RKO (cell line): ENCODE measurements around the gene DCUN1D5.

Source experiments
- DNase-seq: peaks from one replicate; pipeline ENCODE4 v3.0.0-alpha.2; 2016; ENCODE audit warnings: low spot score

DCUN1D5 gene

GRCh38 chr11:103091801-103092524, at the start of gene DCUN1D5:
TSS of gene DCUN1D5 (minus strand) at chr11:103092160. CDS start at chr11:103091872, 288 bp downstream.
- peak; percentile 95 for DNase-seq

- no peak for DNase-seq
Measured at GRCh38 chr11:103125462-103125861, 33.5 kb upstream of the DCUN1D5 start.

DNA sequence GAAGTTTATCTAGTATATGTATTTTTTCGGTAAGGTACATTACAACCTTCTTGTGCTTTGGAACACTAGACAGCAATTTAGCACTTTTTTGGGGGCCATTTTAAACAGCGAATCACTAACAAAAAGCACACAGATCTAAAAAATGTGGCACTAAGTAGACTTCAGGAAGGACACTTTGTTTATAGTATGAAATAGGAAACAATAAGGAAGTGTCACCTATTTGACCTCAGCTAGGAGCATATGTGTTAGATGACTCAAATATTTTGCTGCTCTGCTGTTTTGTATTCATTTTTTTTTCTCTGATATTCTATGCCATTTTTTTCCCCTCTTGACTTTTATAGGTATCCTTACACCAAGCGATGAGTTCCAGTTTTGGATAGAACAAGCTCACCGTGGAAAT, 22.9 kb upstream of the DCUN1D5 start:
- DNase-seq = no peak

DNA sequence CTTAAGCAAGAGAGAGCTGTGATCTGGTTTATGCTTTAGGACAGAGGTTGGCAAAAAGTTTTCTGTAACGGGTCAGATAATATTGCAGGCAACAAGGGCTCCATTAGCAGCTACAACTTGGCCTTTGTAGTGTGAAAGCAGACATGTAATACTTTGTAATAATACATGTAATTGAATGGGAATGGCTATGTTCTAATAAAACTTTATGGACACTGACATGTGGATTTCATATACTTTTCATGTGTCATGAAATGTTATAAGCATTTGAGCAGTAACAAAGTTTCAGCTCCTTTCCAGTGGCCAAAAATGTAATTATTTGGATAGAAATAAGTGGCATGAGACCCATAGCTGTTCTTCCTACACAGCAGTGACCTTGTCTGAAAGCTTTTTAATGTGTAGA, 20.4 kb upstream of the DCUN1D5 start:
- DNase-seq = peak; percentile 37

GRCh38 chr11:103111400-103111799, 19.4 kb upstream of the DCUN1D5 start:
- DNase-seq = peak; percentile 45

DNA sequence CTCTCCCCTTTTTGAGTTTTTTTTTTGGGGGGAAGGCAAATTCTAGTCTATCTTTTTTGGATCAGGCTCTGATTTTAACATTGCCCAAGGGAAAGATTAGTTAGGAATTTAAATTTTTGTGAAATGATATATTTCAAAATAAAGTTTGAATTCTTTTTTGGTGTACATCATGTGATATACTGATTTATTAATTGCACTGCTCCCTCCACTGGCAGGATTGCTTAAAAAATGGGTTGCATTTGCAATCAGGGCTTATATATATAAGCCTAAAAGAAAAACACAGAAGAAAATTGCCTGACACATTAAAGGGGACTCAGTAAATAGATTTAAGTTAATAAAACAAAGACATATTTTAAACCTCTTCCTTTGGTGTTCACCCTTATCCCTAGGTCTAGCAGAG, 18.4 kb upstream of the DCUN1D5 start:
- peak; percentile 71 for DNase-seq

- peak; percentile 35 for DNase-seq
Measured at GRCh38 chr11:103109818-103110388, 17.9 kb upstream of the DCUN1D5 start.

DNA sequence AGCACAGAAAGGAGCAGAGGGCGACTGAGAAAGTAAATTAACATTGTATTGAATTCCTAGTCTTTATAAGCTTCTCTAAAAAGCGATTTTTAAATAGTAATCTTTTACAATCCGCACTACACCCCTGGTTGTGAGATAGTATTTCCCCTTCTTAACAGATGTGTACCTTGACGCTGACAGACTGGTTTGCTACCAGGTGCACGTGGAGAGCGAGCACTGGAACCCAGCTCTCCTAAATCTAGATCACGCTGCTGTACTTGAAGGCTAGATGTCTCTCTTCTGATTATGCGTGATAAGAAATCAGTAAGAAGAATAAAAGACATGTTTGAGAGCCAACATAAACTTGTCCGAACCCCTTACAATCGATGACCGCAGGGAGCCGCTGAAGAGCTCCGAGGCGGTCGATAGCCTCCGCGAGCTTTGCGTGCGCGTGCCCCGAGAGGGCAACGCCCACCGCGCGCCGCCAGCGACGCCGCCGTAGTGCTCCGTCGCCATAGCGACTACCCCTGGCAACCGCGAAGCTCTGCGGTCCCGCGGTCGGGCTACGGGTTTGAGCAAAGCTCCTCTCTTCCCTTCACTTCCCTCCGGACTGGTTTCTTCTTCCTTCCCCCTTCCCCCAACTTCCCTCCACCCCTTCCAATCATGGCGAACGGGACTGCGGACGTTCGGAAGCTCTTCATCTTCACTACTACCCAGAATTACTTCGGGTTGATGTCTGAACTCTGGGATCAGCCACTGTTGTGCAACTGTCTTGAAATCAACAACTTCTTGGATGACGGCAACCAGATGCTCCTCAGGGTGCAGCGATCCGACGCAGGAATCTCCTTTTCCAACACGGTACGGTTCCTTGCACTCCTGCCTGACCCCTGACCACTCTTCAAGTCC, 17.2 kb upstream of the DCUN1D5 start, which contains the start of gene DYNC2H1:
Gene DYNC2H1 (plus strand): TSS at position 494 of the 885 bp plus-strand sequence. CDS start 149 bp downstream, at position 643.
- DNase-seq = peak; percentile 95

DNA sequence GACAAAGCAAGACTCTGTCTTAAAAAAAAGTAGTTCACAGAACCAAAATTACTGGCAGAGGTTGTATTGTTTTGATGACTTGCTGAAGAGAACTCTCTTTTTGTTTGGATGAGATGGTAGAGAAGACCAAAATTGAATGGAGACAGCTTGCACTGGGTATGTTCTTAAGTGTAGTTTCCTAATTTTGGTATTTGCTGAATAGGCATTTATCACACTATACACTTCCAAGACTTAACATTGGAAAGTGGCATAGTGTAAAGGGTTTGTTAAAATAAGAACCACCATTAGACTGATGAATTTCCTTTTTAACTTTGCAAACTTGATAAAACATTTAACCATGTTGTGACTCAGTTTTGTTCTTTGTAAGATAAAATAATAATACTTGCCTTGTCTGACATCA, 5.3 kb upstream of the DCUN1D5 start:
- no peak for DNase-seq

GRCh38 chr11:103091064-103091800, 728 bp downstream of the DCUN1D5 start:
- peak; percentile 87 for DNase-seq

DNA sequence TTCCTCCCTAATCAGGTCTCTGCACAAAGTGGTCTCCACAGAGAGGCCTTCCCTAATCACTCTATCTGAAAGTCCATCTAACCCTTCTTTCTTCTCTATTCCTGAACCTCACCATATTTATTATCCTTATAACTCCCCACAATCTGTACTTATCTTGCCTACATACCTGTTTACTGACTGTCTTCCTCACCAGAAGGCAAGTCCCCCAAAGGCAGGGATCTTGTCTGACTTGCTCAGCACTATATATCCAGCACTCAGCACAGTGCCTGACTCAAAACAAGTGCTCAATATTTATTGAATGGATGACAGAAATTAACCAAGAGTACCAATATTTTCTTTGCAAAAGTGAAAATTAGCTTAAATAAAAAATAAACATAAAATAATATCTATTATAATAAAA, 5.5 kb downstream of the DCUN1D5 start:
- DNase-seq = peak; percentile 24

DNA sequence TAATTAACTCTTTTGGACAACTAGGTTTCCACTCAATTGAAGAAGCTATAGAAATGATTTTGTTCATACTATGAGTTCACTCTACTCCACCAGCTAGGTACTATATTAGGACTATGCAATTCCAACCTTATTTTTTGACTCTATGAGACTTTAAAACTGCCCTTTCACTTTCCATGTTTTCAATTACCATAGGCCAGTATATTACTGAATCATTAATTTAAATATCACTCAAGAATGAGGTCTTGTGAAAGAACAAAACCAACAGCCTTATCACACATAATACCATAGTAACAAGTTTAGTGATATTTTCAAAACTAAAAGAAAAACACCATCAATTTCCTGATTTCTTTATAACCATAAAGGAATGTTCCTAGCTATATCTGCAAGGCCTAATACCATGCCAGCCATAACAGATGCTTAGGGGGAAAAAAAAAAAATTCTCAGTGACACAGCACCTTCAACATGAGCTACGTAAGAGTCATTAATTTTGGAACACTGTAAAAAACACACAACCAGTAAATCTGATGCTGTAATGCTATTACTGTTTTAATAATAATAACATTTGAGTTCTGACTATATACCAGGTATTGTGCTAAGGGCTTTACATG, 6.1 kb downstream of the DCUN1D5 start:
- DNase-seq = peak; percentile 35

DNA sequence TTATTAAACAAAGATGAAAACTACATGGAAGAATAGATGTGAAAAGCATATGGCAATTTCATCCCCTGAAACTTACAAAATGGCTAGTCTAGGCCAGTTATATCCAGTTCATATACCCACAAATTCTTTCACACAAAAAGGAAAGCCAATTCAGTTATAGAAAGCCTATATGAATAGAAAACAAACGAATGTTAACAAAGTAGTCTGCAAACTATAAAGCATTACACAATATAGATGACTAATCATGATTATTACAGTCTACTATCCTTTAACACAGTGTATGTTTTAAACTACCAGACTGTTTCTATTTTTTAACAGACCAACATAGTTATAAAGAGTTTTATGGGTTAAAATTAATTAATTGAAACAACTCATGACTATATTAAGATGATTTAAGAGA, 12.1 kb downstream of the DCUN1D5 start:
- DNase-seq = no peak

- no peak for DNase-seq
Measured at GRCh38 chr11:103078710-103079109, 13.2 kb downstream of the DCUN1D5 start.

DNA sequence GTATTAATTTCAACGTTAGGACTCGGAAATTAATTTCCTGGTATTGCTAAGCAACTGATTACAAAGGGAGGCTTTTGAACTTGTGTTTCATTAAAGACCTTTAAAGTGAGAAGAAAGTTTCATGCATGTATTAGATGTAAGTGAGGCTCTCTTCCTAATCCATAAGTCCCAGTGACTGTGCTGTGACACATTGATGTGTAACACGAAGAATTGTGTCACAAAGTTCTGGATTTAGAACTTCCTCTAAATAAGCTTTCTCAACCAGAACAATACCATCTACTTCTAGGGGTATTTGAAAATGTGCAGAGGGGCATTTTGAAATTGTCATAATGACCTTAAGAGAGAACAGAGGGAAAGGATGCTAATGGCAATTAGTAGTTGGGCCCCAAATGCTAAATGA, 14.4 kb downstream of the DCUN1D5 start:
- DNase-seq = peak; percentile 44

GRCh38 chr11:103076361-103076760, 15.6 kb downstream of the DCUN1D5 start:
- DNase-seq = no peak

DNA sequence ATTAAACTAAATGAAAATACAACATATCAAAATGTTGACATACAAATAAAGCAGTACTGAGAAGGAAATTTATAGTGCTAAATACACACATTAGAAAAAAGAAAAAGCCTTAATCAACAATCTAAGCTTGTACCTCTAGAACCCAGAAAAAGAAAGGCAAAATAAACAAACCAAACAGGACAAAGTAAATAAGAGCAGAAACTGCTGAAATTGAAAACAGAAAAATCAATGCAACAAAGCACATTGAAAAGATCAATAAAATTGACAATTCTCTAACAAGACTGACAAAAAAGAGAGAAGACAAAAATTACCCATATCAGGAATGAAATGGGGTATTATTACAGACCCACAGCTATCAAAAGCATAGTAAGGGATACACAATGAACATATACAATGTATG, 21.0 kb downstream of the DCUN1D5 start:
- DNase-seq = no peak

DNA sequence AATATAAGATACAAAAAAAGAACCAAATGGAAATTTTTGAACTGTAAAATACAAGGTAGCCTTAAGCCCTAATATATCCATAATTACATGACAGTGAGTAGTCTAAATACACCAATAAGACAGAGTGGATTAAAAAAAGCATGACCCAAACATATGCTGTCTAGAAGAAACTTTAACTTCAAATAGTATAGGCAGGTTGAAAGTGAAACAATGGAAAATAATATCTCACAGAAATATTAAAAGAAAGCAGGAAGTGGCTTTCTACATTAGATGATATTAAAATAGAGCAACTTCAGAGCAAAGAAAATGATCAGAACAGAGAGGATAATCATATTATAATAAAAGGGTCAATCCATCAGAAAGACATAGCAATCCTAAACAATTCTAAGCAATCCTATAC, 21.8 kb downstream of the DCUN1D5 start:
- DNase-seq = no peak

DNA sequence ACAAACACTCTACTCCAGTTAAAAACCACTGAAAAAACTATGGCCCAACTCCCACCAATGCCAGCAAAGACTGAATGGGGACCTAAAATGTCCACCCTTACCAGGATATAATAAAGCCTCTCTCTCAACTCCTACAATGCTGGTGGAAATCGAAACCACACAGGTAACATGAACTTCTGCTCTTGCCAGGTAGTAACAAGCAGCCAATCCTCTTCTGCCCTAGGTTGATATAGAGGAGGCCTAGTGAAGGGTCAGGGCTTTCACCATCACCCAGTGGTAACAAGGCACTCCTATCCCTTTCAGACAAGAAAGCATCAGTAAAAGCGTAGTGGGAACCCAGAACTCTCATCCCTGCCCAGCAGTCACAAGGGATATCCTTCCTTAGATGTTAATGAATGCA, 22.6 kb downstream of the DCUN1D5 start:
- DNase-seq = no peak

- DNase-seq = no peak
Measured at GRCh38 chr11:103067118-103067517, 24.8 kb downstream of the DCUN1D5 start.

DNA sequence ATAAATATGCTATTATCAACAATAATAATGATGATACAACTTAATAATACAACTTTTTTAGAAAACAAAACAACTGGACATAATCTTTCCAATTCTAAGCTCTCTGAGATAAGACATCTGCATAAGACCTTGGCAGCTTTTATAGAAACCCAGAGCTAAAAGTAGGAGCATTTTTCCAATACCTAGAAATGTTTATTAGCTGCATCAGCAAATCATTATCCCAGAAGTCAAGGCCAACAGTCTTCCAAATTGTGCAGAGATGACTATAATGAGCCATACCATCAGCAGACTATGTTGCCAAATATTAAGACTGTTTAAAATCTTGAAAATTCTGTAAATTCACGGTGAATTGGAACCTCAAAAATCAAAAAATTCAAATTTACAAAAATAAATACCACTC, 30.3 kb downstream of the DCUN1D5 start:
- DNase-seq = no peak
